ENCODE measurements around the gene CCL11. TPM values are rescaled to one million over a fixed set of nuclear protein-coding genes. Genes with fewer than 3 reads are reported as not detected.
A peak's percentile ranks its signal among the peaks of the same experiment; 100 is the strongest.

The CCL11 gene
- total and polyA plus RNA-seq, 2 donors from 2014 or later: 1.0 TPM; not detected in 1

- no peak overlapping the region for H3K4me3 ChIP-seq (ENCODE audit: low read length in 3 of 3)
- FAIRE-seq: no peak
- no peaks in the 10 kb centered on the region for H3K9me3 ChIP-seq (ENCODE audit: control insufficient read depth in 2 of 3, insufficient read depth in 1 of 3, low read length in 3 of 3)
- no peak for TF ChIP-seq CTCF (IDR thresholded peaks at IDR 0.05; ENCODE audit: borderline replicate concordance, extremely low read depth, insufficient read depth)
- no peak for DNase-seq
- H3K27ac ChIP-seq (ENCODE audit: low read depth in 2 of 2, low read length in 2 of 2): no peak overlapping the region
- H3K36me3 ChIP-seq (ENCODE audit: control insufficient read depth in 2 of 3, insufficient read depth in 3 of 3, low read length in 3 of 3): no peaks in the 10 kb centered on the region
- H3K27me3 ChIP-seq (ENCODE audit: control insufficient read depth, insufficient read depth, low read length): no peaks in the 10 kb centered on the region
- no peaks in the 10 kb centered on the region for H3K4me1 ChIP-seq (ENCODE audit: control insufficient read depth in 2 of 3, insufficient read depth in 2 of 3, low read depth in 1 of 3, low read length in 3 of 3)
- H3K9ac ChIP-seq (ENCODE audit: low read length in 3 of 3): no peak overlapping the region
- intact Hi-C loops (cut with DNase I): no loop called here
These were observed 19.8 kb upstream of the CCL11 start for GRCh38 chr17:34265711-34266110.

- Histone ChIP-seq H3K4me1 (ENCODE audit: control insufficient read depth in 2 of 3, insufficient read depth in 2 of 3, low read depth in 1 of 3, low read length in 3 of 3) (no peaks in the 10 kb centered on the region), H3K27me3 (ENCODE audit: control insufficient read depth, insufficient read depth, low read length) (no peaks in the 10 kb centered on the region), H3K27ac (ENCODE audit: low read depth in 2 of 2, low read length in 2 of 2) (no peak within 1 kb of the TSS), H3K9ac (ENCODE audit: low read length in 3 of 3) (no peak within 1 kb of the TSS), H3K9me3 (ENCODE audit: control insufficient read depth in 2 of 3, insufficient read depth in 1 of 3, low read length in 3 of 3) (no peaks in the 10 kb centered on the region), H3K4me3 (ENCODE audit: low read length in 3 of 3) (no peak within 1 kb of the TSS), H3K36me3 (ENCODE audit: control insufficient read depth in 2 of 3, insufficient read depth in 3 of 3, low read length in 3 of 3) (no peaks in the 10 kb centered on the region)
- no peak for TF ChIP-seq CTCF (IDR thresholded peaks at IDR 0.05; ENCODE audit: borderline replicate concordance, extremely low read depth, insufficient read depth)
- intact Hi-C loops (cut with DNase I): no loop called here
- no peak for DNase-seq
- FAIRE-seq: no peak
These were observed 15.6 kb upstream of the CCL11 start, which contains the start of gene CCL7 for GRCh38 chr17:34269969-34270368. Gene CCL7, plus strand, starts transcription at chr17:34270221. Its CDS starts 70 bp downstream, at chr17:34270291.

- no peak for FAIRE-seq
- Histone ChIP-seq H3K4me3 (ENCODE audit: low read length in 3 of 3) (no peak overlapping the region), H3K9me3 (ENCODE audit: control insufficient read depth in 2 of 3, insufficient read depth in 1 of 3, low read length in 3 of 3) (no peaks in the 10 kb centered on the region), H3K36me3 (ENCODE audit: control insufficient read depth in 2 of 3, insufficient read depth in 3 of 3, low read length in 3 of 3) (no peaks in the 10 kb centered on the region), H3K27ac (ENCODE audit: low read depth in 2 of 2, low read length in 2 of 2) (no peak overlapping the region), H3K4me1 (ENCODE audit: control insufficient read depth in 2 of 3, insufficient read depth in 2 of 3, low read depth in 1 of 3, low read length in 3 of 3) (no peaks in the 10 kb centered on the region), H3K9ac (ENCODE audit: low read length in 3 of 3) (no peak overlapping the region), H3K27me3 (ENCODE audit: control insufficient read depth, insufficient read depth, low read length) (no peaks in the 10 kb centered on the region)
- no peak for TF ChIP-seq CTCF (IDR thresholded peaks at IDR 0.05; ENCODE audit: borderline replicate concordance, extremely low read depth, insufficient read depth)
- intact Hi-C loops (cut with DNase I): no loop called here
- DNase-seq: peak in 1 of 5 donors; percentile 46
These were observed 9.7 kb upstream of the CCL11 start for GRCh38 chr17:34275881-34276280.

- H3K27ac ChIP-seq (ENCODE audit: low read depth in 2 of 2, low read length in 2 of 2): no peak overlapping the region
- FAIRE-seq (no peak), DNase-seq (no peak)
- no peak for TF ChIP-seq CTCF (IDR thresholded peaks at IDR 0.05; ENCODE audit: borderline replicate concordance, extremely low read depth, insufficient read depth)
- H3K9me3 ChIP-seq (ENCODE audit: control insufficient read depth in 2 of 3, insufficient read depth in 1 of 3, low read length in 3 of 3): no peaks in the 10 kb centered on the region
- H3K9ac ChIP-seq (ENCODE audit: low read length in 3 of 3): no peak overlapping the region
- intact Hi-C loops (cut with DNase I): no loop called here
- no peak overlapping the region for H3K4me3 ChIP-seq (ENCODE audit: low read length in 3 of 3)
- H3K36me3 ChIP-seq (ENCODE audit: control insufficient read depth in 2 of 3, insufficient read depth in 3 of 3, low read length in 3 of 3): no peaks in the 10 kb centered on the region
- H3K27me3 ChIP-seq (ENCODE audit: control insufficient read depth, insufficient read depth, low read length): no peaks in the 10 kb centered on the region
- no peaks in the 10 kb centered on the region for H3K4me1 ChIP-seq (ENCODE audit: control insufficient read depth in 2 of 3, insufficient read depth in 2 of 3, low read depth in 1 of 3, low read length in 3 of 3)
These were observed 8.7 kb upstream of the CCL11 start for GRCh38 chr17:34276826-34277225.
